Dedifferentiated amniotic fluid mesenchymal stem cell (primary cell): ENCODE data around the gene NBEAL2.
A peak's percentile ranks its signal among the peaks of the same experiment; 100 is the strongest.

Experiments
- DNase-seq: peaks from one replicate; pipeline ENCODE4 v3.0.0-alpha.2; 2016; ENCODE audit errors: extremely low spot score

Gene NBEAL2

GRCh38 chr3:46978985-46979944 is at the start of gene NBEAL2:
Gene NBEAL2 (plus strand): TSS chr3:46979666. CDS start chr3:46979862, 196 bp downstream.
- peak; percentile 81 for DNase-seq

DNA sequence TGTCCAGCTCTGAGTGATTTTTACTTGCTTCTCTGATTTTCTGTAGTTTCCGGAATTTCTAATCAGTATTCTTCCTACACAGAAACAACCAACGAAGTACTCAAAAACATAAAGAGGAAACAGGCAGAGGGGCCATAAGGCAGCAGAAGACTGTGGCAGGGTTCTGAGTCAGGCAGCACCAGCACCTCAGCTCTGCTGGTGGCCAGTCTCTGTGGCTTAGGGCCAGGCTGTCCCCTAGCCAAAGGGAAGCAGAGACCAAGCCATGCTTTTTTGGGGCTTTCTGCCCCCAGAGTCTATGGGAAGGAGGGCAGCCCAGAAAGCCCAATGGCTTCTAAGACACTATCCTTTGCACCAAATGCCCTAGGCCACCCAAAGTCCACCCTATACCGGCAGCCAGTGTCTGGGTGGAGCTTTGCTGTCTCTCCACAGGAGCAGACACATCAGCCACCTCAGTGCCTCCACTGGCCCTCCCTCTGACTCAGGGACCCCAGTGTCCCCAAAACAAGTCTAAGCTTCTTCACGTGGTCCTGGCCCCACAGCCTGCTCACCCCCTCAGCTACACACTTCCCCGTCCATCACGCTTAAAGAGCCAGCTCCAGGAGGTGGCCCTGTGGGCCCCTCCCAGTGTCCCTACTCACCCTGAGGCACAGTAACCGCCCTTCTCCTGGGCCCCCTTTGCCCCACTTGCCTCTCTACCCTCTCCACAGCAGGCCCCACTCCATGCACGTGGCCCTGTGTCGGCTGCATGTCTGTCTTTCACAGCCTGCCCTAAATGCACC is 49.1 kb upstream of the NBEAL2 start:
- no peak for DNase-seq

GRCh38 chr3:46930945-46931403 is 48.5 kb upstream of the NBEAL2 start:
- peak; percentile 18 for DNase-seq

- DNase-seq: peak; percentile 15
Observed at GRCh38 chr3:46931631-46932331, 47.7 kb upstream of the NBEAL2 start.

GRCh38 chr3:46932455-46933225 is 46.8 kb upstream of the NBEAL2 start:
- DNase-seq: no peak

DNA sequence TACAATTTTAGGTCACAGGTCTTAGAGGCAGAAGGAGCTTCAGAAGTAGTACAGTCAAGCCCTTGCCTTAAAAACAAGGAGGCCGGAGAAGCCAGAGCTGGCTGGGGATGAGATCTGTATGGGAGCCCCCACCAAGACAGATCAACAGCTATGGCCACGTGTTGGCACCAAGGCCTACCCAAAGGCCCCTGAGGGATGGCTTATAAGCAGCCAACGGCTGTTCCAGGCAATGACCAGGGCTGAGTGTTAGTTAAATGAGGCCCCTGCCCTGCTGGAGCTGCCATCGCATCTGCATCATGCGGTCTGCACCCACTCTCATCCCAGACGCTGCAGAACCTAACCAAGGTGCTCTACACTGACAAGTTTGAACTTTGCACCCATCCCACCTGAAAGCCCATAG is 46.2 kb upstream of the NBEAL2 start:
- DNase-seq: no peak

GRCh38 chr3:46934072-46934471 is 45.4 kb upstream of the NBEAL2 start:
- DNase-seq: no peak

DNA sequence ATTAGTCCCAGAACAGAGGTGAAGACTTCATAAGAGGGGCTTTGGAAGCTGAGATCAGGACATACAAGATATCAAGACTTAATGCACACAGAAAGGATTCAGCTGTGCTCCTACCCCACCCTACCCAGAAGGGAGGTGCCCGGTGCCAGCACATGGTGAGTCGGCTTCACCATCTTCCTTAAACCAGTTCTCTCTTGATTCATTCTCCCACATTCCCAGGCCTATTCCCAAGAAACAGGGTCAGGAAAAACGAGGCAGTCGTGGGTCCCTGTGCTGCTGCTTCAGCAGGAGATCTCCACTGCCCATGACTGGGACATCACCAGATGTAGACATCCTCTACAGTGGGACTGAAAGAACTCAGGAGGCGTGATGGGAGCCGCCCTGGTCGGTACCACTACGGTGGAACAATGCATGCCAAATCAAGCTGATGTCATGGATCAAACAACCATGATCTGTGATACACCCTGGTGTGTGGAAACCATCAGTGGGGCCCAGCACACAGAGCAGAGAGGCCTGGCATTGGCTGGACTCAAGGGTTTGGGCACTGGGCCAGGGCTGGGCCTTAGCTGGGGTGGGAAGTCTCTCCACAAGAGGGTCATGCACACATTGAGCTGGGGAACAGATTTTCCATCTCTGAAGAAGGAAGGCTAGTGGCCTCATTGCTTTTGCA is 44.8 kb upstream of the NBEAL2 start:
- DNase-seq: peak; percentile 20

- peak; percentile 92 for DNase-seq
Observed at GRCh38 chr3:46935168-46935858, 44.2 kb upstream of the NBEAL2 start.

DNA sequence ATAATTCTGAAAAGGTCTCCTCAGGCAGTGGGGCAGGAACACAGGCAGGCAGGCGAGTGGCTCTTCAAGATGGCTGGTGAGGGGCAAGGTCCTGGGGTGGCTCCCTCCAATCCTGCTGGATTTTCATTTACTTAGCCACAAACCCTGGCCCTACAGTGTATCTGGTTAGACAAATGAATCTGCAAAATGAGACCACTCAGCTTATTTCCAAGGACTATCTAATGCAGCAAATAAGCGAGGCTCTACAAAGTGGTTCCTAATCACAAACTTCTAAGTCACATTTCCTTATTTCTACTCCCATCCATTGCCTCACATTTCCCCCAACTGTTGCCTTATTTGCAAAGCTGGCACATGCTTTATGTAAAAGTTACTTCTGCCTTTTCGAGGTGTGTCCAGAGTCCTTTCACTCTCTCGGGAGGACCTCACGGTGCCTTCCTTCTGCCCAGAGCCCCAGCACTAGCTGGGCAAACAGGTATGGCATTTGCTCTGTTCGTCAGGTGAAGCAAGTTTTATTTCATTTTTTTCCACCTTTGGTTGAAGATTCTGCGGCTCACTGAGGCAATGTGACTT is 43.4 kb upstream of the NBEAL2 start:
- DNase-seq: no peak

DNA sequence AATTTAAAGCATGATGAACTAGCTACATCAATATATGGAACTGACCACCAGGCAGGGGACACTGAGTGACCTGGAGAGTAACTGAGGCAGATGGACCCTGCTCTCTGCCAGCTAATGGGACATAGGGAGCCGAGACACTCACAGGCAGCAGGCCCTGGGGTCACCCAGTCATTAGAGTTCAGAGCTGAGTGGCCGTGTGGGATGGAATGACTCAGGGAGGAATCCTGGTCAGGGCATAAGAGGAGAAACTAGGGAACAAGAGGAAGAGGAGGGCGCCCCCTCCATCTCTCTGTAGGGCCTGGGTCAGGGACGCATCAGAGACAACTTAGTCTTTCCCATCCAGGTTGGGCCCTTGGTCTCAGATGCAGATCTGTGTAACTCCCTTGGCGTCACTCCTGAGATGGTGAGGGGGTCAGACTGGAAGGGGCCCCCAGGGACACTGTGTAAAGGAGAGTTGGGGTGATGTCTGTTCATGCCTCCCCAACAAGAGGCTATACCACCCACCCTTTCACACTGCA is 42.7 kb upstream of the NBEAL2 start:
- DNase-seq: no peak

DNA sequence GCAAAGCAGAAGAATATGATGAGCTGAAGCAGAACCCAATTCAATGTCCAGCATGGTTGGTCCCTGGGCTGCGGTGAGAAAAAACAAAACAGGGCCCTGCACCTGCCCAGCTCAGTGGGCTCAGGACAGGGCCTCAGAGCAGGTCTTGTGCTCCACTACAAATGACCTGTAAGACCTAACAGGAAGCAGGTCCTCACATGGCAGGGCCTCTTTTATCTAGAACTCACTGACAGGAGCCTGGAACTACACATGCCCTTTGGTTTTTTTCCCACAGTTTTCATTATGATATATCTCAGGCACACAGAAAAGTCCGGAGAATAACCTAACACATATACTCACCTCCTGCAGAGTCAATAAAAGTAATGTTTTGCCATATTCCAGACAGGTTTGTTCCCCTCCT is 41.3 kb upstream of the NBEAL2 start:
- DNase-seq: no peak

DNA sequence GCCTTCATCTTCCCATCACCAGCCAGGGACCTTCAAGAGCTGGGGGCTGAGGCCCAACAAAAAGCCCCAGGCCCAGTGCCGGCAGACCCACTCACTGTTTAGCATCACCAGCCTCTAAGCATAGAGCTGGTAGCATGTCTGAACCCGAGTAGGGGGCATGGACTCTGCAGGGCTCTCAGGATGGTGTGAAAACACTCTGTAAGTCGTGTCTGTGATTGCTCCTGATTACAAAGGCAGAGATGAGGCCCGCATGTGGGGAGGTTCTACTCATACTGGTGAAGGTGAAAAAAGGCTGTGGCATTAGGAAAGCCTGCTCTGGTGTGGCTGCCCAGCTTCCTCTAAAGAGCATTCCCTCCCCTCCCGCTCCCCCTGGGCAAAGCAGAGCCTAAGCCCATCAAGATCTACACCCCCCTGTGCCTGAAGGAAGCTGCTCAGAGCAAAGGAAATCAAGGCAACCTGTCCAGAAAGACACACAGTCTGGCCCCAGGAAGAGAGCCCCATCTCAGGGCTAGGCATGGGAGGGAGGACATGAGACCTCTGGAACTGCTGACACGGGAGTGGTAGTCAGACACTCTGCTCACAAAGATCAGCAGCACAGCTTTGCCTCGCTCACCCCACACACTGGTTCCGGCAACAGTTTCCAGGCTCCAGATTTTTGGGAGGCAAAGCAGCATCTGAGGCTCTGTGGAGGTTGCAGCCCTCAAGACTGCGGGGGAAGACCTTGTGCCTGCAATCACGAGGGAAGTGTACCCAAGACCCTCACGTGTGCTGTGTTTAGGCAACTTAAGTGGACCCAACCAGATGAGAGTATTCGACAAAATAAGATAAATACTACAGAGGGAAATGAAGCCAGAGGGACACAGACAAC is 39.7 kb upstream of the NBEAL2 start:
- DNase-seq: no peak

DNA sequence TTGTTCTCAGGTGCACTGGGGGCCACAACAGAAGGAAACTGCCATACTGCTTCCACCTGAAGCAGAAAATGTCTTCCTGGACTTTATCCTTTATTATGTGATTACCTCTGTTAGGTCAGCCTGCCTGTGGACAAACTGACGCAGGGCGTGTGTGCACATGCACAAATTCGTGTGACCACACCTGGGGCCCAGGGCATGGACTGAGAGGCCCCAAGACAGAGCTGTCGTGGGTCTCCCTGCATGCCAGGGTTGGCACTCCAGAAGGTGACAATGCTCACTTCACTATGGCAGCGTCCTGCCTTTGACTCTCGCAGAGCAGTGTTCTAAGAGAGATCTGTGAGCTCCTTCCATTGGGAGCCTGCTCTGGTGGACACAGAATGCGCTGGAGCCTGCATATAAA is 37.4 kb upstream of the NBEAL2 start:
- no peak for DNase-seq

DNA sequence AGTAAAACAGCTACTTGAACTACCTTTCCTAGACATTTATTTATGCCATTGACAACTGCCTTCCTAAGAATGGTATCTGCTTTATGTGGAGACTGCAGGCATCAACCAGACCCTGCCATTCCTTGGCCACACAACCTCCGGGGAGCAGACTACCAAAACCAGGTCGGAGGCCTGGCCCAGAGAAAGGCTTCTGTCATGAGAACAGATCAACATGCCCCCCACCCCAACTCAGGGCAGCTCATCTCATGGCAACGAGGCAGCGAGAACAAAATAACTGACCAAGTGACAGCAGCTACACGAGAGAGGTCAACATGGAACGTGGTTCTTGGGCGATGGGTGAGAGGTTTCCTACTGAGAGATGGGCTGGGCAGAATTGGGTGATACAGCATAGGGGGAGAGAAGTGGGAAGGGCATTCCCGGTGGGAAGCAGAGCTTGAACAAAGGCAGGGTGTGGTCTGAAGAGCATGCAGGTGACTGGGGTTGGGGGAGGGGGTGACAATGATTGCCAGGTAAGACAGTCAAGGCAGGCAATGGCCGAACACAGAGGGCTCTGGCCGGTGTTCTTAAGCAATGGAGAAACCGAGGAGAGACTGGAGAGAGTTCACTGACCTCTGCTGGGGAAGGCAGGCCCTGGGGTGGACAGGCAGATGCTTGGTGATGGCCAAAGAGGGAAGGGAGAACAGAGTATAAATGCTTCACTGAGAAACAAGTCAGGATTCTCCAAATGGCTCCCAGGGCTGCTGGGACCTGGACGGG is 36.8 kb upstream of the NBEAL2 start:
- DNase-seq: no peak

DNA sequence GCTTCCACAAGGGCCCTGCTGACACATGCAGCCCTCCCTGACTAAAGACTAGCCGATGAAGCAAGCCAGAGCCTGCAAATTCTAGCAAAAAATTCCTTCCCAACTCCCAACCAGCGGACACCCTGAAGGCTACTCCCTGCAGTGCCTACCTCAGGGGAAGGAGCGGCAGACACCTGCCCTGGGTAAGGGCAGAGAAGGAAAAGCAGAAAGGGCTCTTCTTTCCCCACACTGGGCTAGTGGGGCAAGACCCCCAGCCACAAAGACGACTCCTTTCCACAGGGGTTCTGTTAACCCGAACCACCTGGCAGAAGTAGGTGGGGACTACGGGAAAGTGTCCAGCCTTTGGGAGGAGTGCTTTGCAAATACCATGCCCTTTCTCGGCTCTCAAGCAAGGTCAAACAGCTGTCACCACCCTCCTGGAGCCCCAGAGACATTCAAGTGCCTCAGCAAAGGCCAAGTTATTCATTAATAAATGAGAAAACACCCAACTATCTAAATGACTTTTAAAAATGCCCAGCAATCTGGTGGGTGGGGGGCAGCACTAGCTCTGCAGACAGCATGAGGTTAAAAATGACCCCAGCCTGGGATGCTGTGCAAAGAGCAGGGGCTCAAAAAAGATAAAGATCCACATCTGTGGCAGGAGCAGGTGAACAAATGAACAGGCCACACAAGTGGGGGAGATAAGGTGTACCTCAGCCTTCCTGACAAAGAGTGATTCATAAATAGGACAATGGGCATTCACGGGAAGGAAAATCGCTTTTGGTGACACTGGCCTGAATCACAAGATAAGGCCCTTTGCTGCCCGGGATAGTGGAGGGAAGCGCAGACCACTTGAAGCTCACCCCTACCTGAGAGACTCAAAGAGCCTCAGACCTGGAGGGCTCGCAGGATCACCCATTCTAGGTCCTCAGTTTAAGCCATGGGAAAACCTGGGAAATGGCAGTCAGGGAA is 36.0 kb upstream of the NBEAL2 start:
- DNase-seq: no peak

- DNase-seq: no peak
Observed at GRCh38 chr3:46944191-46944590, 35.3 kb upstream of the NBEAL2 start.
